NCI-H1930 (cell line): ENCODE data around the gene MCU.
"Not testable (repeated sequence)": the region's sequence is repeated elsewhere in the genome, so short reads cannot be mapped to it uniquely, and the experiment has no call there.

Experiments
- DNase-seq, 2 experiments: peaks; one replicate each; lab custom pipeline; 2025; lab: John Stamatoyannopoulos, UW

The MCU gene

GRCh38 chr10:72687035-72687434 lies 4.9 kb upstream of the MCU start:
- DNase-seq, result no peak

GRCh38 chr10:72688208-72688651 lies 3.7 kb upstream of the MCU start:
- no peak for DNase-seq

- DNase-seq, result no peak
Measured at GRCh38 chr10:72689660-72690059, 2.3 kb upstream of the MCU start.

GRCh38 chr10:72690071-72690755 lies 1.7 kb upstream of the MCU start:
- no peak for DNase-seq

- no peak for DNase-seq
Measured at GRCh38 chr10:72691470-72691862, 477 bp upstream of the MCU start.

GRCh38 chr10:72692744-72692993 lies 726 bp downstream of the MCU start:
- no peak for DNase-seq

GRCh38 chr10:72692994-72693781 lies 1.2 kb downstream of the MCU start:
- DNase-seq, result no peak

- DNase-seq, result no peak
Measured at GRCh38 chr10:72694476-72695369, 2.8 kb downstream of the MCU start.

GRCh38 chr10:72695496-72695895 lies 3.6 kb downstream of the MCU start:
- DNase-seq, result no peak

- DNase-seq, result no peak
Measured at GRCh38 chr10:72697716-72698115, 5.8 kb downstream of the MCU start.

- not testable (repeated sequence) for DNase-seq
Measured at GRCh38 chr10:72702465-72702864, 10.5 kb downstream of the MCU start.

GRCh38 chr10:72702868-72703581 lies 11.1 kb downstream of the MCU start:
- DNase-seq, result no peak

- DNase-seq, result no peak
Measured at GRCh38 chr10:72704117-72704516, 12.2 kb downstream of the MCU start.

- no peak for DNase-seq
Measured at GRCh38 chr10:72709041-72709440, 17.1 kb downstream of the MCU start.

- no peak for DNase-seq
Measured at GRCh38 chr10:72712136-72712535, 20.2 kb downstream of the MCU start.

- no peak for DNase-seq
Measured at GRCh38 chr10:72719941-72720592, 28.1 kb downstream of the MCU start.

- no peak for DNase-seq
Measured at GRCh38 chr10:72720814-72721660, 29.1 kb downstream of the MCU start.

- no peak for DNase-seq
Measured at GRCh38 chr10:72727130-72727529, 35.2 kb downstream of the MCU start.

GRCh38 chr10:72728462-72728861 lies 36.5 kb downstream of the MCU start:
- DNase-seq, result no peak

- DNase-seq, result no peak
Measured at GRCh38 chr10:72729528-72729927, 37.6 kb downstream of the MCU start.

GRCh38 chr10:72730479-72730878 lies 38.5 kb downstream of the MCU start:
- DNase-seq, result no peak
